Iris pigment epithelial cell (primary cell): ENCODE results near the gene VKORC1.
"Not testable (repeated sequence)": the region's sequence is repeated elsewhere in the genome, so short reads cannot be mapped to it uniquely, and the experiment has no call there.

Experiments
- DNase-seq: peaks from one replicate; pipeline ENCODE4 v3.0.0-alpha.2; 2011; ENCODE audit warnings: low read depth

Gene VKORC1

DNA sequence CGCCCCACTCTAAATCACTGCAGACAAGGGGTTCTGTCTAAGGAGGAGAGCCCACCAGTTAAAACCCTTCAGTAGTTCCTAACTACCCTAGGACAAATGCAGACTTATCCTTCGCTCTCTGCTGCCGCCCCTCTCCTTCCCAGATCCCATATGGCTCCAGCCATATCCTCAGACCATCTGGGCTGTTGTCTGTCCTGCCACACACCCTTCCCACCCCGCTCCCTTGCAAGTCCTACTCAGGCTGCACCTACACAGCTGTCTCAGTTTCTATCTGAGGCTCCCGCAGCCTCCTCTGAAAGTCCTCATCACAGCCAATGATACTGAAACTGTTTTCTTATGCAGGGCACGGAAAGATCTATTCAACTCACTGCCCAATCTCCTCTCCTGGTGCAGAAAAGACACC, 12.9 kb upstream of the VKORC1 start:
- no peak for DNase-seq

DNA sequence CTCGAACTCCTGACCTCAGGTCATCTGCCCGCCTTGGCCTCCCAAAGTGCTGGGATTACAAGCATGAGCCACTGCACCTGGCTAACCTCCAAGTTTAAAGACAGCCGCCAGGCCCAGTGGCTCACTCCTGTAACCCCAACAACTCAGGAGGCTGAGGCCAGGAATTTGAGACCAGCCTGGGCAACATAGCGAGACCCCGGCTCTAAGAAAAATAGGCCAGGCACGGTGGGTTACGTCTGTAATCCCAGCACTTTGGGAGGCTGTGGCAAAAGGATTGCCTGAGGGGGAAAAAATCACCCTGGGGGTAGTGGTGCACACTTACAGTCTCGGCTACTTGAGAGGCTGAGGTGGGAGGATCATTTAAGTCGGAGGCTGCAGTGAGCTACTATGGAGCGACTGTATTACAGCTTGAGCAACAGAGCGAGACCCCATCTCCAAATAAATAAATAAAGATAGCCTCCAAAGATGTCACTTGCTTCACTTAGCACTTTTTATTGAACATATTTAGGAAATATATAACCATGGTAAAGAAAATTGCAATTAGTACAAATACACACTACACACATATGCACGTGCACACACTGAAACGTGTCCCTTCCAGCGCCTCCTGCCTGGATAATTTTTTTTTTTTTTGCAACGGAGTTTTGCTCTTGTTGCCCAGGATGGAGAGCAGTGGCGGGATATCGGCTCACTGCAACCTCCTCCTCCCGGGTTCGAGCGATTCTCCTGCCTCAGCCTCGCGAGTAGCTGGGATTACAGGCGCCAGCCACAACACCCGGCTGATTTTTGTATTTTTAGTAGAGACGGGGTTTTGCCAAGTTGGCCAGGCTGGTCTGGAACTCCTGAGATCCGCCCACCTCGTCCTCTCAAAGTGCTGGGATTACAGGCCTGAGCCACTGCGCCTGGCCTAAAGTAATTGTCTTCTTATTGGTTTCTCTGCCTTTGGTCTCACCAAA, 12.2 kb upstream of the VKORC1 start:
- no peak for DNase-seq

DNA sequence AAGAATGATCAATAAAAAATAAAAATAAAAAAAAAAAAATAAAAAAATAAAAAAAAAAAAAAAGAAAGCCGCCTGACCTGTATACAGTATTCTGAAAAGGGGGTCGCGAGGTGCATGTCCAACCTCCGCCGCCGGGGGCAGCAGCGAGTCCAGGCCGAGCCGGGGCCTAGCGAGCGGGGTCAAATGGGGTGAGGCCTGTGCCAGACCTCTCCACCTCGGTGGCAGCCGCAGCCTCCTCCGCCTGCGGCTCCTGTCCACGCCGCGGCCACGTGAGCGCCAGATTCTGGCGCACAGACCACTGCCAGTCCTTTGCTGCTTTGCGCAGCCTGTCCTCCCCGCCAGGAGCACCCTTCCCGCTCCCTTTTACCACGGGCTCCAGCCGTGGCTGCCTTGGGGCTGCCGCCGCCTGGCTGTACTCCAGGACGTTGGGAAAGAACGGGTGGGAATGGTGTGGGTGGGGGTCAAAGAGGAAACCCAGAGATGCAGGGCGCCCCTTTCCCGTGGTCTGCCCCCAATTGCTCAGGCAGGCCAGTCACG, 11.1 kb upstream of the VKORC1 start:
- peak; percentile 30 for DNase-seq

DNA sequence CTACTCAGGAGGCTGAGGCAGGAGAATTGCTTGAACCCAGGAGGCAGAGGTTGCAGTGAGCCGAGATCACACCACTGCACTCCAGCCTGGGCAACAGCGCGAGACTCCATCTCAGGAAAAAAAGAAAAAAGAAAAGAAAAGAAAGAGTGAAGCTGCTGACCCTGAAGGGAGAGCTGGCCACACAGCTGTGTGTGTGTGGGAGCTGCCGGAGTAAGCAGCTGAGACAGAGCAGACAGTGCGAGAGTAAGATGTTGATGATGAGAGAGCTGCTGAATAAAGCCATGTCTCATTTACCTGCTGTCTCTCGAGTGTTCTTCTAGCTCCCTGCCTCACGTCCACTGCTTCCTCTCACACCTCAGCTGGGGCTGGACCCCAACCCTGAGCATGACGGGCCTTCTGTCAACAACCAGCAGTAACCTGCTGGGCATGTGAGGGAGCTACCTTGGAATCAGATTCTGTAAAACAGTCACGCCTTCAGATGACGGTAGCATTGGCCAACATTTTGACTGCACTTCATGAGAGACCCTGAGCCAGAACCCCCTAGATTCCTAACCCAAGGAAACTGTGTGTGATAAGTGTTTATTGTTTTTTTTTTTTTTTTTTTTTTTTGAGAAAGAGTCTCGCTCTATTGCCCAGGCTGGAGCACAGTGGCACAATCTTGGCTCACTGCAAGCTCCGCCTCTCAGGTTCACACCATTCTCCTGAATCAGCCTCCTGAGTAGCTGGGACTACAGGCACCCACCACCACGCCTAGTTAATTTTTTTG, 6.5 kb upstream of the VKORC1 start:
- DNase-seq: not testable (repeated sequence)

DNA sequence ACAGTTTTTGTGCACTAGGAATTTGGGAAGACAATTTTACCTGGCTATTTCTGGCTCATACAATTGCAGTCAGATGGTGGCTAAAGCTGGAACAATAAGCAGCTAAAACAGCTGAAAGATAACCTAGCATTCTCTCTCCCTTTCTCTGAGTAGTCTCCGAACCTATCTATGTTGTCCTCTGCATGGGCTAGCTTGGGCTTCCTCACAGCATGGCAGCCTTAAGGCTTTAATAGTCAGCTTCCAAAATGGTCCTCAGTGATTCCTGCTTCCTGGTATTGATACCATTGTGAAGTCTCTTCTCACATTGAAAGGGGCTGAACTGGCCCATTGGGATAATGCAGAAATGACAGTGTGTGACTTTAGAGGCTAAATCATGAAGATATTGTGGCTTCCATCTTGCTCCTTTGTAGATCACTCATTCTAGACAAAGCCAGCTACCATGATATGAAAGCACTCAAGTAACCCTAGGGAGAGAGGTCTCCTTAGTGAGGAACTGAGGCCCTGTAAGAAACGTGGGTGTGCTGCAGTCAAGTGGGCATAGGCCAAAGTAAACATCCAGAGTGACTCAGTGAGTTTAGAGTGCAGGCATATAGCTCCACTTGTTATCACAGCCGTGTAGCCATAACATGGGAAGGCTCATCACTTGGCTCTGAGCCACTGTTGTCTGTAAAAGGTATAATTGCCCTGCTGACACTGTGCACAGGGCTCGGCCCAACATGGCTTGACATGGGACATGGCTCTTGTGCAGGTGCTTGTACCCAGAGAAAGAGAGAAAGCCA, 5.5 kb upstream of the VKORC1 start:
- DNase-seq: peak; percentile 84

DNA sequence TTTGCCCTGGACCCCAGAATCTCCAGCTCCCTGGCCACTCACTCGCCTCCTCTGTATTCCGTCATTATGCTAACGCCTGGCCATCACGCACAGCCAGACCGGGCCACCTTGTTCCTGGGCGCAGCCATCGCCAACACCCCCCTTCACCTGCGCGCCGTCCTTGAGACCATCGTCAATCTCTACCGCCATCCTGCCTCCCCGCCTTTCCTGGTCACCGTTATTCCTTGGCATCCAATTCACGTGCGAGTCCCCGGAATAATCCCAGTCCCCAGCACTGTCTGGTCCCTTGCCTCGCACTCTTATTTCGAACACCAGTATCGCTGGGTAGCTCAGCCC, 541 bp downstream of the VKORC1 start:
- peak; percentile 16 for DNase-seq

DNA sequence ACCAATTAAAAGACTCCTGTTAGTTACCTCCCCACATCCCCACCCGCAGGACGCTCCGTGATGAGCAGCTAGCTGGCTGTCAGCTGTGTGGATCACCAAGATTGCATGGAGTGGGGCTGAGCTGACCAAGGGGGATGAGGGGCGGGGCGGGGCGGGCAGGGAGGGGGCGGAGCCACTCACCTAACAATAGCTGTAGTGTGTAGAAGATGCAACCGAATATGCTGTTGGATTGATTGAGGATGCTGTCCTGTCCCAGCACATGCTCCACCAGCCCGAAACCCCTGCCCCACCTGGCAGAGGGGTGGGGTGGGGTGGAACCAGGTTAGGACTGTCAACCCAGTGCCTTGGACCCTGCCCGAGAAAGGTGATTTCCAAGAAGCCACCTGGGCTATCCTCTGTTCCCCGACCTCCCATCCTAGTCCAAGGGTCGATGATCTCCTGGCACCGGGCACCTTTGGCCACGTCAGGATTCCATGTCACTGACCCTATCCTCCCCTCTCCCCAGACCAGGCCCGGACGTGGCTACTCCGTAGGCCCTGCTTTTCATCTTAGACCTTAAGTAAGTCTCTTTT, 1.4 kb downstream of the VKORC1 start:
- DNase-seq: peak; percentile 45

DNA sequence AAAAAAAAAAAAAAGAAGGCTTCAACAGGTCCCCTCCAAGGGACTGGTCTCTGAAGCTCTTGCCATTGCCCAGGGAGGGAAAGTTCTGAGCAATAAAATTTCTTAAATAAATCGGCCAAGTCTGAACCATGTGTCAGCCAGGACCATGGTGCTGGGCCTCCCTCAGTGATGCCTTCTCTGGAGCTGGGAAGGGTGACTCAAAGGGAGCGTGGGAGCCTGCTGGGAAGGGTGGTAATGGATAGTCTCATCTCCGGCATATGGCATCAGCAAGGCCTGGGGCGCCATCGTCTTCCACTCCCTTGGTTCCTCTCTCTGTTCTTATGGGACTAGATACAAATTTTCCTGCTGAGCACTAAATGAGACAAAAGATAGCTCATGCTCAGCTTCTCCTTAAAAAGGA, 2.3 kb downstream of the VKORC1 start:
- DNase-seq: no peak

DNA sequence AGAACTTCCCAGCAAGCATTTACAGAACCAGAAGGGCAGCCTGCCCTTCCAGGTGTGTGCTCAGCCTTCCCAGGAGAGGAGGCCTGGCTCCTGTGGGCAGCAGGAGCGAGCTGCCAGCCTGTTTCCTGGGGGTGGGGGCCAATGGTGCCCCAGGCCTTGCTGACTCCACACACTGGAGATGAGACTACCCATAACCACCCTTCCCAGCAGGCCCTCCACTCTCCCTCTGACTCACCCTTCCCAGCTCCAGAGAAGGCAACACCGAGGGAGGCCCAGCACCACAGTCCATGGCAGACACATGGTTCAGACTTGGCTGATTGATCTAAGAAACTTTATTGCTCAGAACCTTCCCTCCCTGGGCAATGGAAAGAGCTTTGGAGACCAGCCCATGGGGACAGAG, 4.1 kb downstream of the VKORC1 start:
- DNase-seq: peak; percentile 73

DNA sequence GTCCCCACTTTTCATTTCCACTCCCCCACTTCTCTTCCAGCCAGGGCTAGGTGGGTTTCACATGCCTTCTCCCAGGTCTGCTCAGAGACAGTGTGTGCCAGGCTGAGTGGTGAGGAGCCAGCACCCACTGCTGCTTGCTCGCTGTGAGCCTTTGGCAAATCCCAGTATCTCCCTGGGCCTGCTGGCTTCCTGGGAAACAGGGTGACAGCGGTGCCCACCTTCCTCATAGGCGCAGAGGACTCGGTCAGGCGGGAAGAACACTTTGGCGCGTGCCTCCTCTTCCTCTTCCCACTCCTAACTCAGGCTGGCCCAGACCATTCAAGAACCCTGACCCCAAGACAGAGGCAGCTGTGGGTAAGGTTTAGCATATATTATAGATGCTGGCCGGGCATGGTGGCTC, 5.4 kb downstream of the VKORC1 start:
- DNase-seq: no peak

DNA sequence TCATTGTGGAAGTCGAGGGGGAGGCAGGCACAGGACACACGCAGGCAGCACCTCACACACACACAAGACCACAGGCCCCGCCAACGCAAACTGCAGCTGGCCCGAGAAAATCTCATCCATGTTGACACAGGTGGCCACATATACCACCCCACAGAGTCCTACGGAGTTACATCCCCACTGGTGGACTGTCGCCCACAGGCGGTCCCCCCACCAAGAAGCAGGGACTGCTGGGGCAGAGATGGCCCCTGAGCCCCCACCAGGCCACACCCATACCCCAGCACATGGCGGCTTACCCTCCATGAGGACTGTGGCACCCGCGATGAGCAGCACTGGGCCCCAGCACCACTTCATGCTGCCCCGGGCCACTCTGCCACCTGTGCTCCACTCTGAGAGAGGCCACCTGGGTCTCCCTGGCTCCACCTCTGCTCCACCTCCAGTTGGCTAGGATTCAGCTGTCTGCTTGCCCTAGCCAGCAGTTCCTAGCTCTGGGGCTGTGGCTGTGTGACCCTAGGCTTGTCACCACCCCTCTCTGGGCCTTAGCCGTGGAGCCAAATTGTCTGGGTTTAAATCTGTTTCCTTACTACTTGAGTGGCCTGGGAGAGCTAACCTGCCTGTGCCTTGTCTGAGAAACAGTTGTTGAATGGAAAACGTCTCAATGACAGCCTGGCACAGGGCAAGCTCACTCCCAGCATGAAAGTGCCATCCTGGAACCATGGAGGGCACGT, 6.0 kb downstream of the VKORC1 start, which contains the start of gene PRSS53:
Gene PRSS53, minus strand, starts transcription at position 485 of the 725 bp plus-strand sequence. Its CDS starts 134 bp downstream, at position 351.
- DNase-seq: no peak

DNA sequence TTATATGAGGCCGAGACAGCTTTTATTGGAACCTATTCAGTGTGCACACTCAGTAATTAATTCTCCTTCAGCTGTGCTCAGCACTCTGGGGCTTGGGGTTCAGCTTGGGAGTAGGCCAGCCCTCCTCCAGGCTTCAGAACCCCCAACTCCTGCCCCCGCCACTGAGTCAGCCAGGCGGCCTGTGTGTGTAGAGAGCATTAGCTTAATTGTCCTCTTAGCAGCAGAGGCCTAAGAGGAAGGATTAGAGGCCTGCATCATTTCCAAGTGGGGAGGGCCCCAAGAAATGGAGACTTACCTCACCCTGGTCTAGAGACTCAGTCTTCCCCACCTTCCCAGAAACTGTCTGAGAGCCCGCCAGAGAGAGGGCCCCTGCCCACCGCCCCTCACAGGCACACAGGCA, 6.6 kb downstream of the VKORC1 start:
- no peak for DNase-seq

DNA sequence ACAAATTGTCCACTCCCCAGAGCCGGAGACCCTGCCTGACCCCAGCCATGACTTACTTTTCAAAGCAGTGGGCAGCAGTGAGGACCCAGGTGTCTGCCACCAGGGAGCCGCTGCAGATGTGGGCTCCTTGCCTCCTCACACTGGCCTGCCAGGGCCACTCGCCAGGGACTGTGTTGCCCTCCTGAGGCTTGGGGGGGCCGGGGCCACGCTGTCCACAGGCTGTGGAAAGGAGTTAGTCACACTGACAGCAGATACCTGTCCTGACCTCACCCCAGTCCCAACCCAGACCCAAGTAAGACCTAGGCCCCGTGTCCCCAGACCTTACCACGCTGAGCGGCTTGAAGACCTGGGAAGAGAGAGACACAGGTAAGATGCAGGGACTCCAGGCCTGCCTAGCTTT, 7.1 kb downstream of the VKORC1 start:
- no peak for DNase-seq

DNA sequence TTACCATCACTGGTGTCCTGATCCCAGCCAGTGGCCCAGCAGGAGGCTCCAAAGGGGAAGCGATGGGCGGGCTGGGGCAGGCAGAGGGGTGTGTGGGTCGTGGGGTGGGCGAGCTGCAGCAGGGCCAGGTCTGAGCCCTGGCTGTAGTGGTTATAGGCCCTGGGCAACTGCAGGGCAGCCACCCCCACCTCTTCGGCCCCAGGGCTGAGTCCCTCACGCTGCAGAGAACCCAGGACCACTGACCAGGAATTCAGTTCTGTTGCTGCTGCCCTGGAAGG, 8.0 kb downstream of the VKORC1 start:
- no peak for DNase-seq

DNA sequence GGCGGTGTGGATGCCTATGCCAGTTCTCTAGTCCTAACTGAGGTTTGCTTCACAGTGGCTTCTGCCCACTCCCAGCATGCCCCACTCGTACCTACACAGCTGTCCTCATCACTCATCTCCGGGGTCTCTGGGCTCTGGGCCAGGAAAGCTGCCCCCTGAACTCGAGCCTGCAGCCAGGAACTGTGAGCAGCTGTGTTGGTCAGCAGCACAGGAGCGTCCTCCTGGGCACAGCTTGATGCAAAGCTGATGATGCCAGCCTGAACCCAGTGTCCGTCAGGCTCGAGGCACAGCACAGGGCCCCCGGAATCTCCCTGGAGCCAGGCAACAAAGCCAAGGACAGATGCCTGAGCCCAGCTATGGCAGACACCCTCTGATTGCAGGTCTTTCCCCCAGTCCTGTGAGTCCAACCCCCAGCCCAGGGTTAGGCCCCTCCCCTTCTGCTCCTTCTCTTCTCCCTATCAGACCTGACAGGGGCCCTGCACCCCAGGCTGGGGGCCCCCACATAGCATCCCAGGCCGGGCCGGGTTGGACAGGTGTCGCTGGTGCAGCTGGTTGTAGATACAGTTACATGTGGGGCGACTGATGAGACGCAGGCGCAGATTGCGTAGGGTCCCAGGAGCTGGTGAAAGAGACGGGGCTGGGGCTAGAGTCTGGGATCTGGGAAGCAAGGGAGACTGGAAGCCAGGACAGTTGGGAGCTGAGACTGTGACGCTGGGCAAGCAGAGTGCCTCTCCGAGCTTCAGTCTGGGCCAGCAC, 8.5 kb downstream of the VKORC1 start:
- DNase-seq: no peak

DNA sequence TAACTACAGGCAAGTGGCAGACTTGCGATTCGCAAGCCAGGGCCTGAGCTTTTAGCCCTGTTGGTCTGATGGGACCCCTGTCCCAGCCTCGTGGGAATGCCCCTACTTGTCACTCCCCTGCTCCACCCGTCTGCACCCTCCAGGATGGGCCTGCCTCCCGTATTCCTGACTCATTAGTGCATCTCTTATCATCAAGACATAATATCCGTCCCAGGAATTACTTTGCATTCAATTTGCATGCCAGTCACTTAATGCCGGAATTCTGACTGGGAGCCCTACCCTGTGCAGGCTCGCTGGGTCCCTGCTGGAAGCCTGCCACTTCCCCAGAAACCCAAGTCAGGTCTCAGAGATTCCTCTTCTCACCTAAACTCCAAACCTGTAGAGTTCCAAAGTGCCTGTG, 9.2 kb downstream of the VKORC1 start:
- no peak for DNase-seq

DNA sequence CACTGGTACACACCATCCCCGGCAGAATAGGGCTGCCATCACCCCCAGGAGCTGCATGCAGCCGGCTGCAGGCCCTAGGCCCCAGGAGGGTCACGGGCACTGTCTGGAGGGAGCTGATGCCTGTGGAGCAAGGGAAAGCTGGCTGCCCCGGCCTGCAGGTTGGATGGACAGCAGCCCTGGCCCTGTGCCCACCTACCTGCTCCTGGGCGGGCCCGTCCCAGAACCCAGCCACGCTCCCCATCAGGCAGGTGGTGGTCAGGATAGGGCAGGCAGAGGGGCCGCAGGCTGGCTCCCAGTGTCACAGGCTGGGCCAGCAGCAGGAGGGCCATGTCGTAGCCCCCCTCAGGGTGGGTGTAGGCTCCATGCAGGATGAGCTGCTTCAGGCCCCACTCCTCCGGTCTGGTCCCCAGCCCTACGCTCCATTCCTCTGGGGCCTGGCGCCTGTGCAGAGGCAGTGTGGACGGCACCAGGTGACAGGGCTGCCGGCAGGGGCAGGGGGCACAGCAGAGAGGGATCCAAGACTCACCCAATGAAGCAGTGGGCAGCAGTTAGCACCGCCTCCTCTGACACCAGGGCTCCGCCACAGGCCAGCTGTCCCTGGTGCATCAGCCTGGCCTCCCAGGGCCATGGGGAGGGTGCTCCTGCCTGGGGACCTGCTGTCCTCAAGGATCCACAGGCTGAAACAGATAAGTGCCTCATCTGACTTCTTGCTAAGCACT, 9.9 kb downstream of the VKORC1 start:
- DNase-seq: no peak

DNA sequence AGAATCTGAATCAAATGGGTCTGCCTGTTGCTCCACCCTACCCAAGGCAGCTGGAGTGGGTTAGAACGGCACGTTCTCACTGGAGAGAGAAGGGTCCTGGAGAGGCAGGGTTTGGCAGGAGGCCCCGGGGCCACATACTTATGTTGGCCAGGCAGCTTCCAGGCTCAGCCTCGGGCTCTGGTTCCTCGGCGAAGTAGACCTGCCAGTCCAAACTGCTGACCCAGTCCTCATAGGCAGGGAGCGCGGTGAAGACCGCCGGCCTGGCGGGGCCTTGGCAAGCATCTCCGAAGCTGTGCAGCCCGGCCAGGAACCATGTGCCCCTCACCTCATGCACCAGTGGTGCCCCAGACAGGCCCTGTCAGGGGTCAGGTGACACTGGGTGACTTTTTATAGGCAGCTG, 10.6 kb downstream of the VKORC1 start:
- no peak for DNase-seq

DNA sequence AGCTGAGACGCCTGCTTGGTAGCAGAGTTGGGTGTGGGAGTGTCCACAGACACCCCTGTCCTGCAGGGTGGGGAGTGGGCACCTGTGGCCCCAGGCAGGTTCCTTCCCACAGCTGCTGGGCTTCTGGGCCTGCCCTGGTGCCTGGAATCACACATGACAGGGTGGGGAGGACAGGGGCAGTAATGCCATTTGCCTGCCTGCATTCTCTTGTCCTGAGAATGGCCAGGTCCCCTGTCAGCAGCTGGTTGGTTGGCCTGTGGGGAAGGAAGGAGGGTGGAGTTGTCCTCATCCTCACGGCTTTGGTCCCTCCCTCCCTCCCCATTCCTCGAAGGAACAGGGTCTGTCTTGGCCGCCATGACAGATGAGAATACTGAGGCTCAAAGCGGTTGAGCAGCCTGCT, 11.0 kb downstream of the VKORC1 start:
- DNase-seq: no peak

DNA sequence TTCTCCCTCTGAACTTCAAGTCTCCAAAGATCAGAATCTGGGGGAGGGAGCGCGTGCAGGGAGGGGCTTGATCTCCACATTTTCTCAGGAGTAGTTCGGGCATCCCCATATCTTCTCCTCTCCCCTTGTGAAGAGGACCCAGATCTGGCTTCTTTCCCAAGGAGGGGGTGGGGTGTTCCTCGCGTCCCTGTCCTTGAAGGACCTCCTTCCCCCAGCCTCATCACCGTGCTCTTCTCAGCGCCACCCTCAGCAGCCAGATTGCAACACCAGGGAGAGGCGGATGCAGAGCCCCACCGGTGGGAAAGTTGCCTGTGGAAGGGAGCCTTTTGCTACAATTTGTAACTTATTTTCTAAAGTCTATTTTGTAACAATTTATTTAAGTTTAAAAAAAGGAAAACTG, 11.5 kb downstream of the VKORC1 start:
- DNase-seq: no peak
